Stomach (tissue), 4 donors: ENCODE data around the gene LCK.

ENCODE experiments used
- CTCF ChIP-seq, 7 experiments: fragments of 450-650 bp in 4 of 7; fragments of 200-600 bp in 3 of 7; sonication (generic) in 3 of 7; IDR thresholded peaks; one replicate each; pipeline ENCODE4 v1.5.1; 2016 to 2019; ENCODE audit warnings: antibody characterized with exemption in 7 of 7, control low read depth in 2 of 7, mild to moderate bottlenecking in 1 of 7
- POLR2A ChIP-seq, 4 donors: fragments of 450-650 bp; IDR thresholded peaks; one replicate each; pipeline ENCODE4 v1.6.1; 2016; ENCODE audit warnings: antibody characterized with exemption in 4 of 4, control low read depth in 2 of 4, mild to moderate bottlenecking in 1 of 4, moderate library complexity in 1 of 4

GRCh38 chr1:32208469-32208868, 42.6 kb upstream of the LCK start:
- TF ChIP-seq POLR2A (IDR thresholded peaks at IDR 0.05) (no peak), CTCF (IDR thresholded peaks at IDR 0.05) (no peak)
